ENCODE results near the gene B4GALT5.
A peak's percentile ranks its signal among the peaks of the same experiment; 100 is the strongest.

DNA sequence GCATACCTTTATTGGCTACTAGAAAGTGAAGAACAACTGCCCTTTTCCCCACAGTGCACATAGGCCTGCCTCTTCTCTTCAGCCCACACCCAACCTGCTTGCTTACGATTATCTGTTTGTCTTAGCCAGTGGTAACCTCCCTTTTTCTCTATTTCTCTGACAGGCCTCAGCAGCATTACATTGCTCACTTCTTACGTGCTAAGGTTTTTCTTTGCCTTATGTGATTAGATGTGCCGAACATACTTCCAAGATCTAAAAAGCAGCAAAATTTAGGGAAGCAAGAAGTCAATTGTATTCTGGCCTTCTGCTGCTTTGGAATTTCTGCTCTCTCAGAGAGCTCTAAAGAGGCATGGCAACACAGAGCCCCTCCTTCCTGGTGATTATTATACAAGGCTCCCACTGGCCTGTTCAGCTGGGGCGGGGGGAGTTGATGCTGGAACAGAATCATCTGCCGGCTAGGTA lies 7.0 kb downstream of the B4GALT5 start:
- TF ChIP-seq POLR2A (IDR thresholded peaks at IDR 0.05; ENCODE audit: low read length) (peak; percentile 74), GATA1 (IDR thresholded peaks at IDR 0.05; ENCODE audit: low read depth, low read length) (no peak)

Measured in erythroblast (primary cell).